Effector memory CD4-positive, alpha-beta T cell (primary cell): ENCODE measurements around the gene ATAD3B.
"Not testable (repeated sequence)": the region's sequence is repeated elsewhere in the genome, so short reads cannot be mapped to it uniquely, and the experiment has no call there.

ENCODE experiments used
- DNase-seq, 3 donors: peaks; one replicate each; pipeline ENCODE4 v3.0.0-alpha.2; 2020
- H3K27ac ChIP-seq: 2 replicates; pipeline ENCODE4 v1.7.0; 2013; ENCODE audit warnings: mild to moderate bottlenecking, low read length, moderate library complexity; ENCODE audit not compliant: insufficient read depth, poor library complexity, severe bottlenecking
- H3K27me3 ChIP-seq: replicated peaks from 2 replicates; pipeline ENCODE4 v1.7.0; 2013; ENCODE audit warnings: mild to moderate bottlenecking, low read length; ENCODE audit not compliant: insufficient read depth, control insufficient read depth, poor library complexity, severe bottlenecking
- H3K36me3 ChIP-seq: 2 replicates; pipeline ENCODE4 v1.7.0; 2013; ENCODE audit warnings: mild to moderate bottlenecking, low read length, moderate library complexity; ENCODE audit not compliant: control insufficient read depth, insufficient read depth
- H3K4me1 ChIP-seq: 2 replicates; pipeline ENCODE4 v1.7.0; 2013; ENCODE audit warnings: low read length, mild to moderate bottlenecking; ENCODE audit not compliant: control insufficient read depth, insufficient read depth, poor library complexity, severe bottlenecking
- H3K4me3 ChIP-seq: 2 replicates; pipeline ENCODE4 v1.7.0; 2013; ENCODE audit warnings: low read length, low read depth, mild to moderate bottlenecking; ENCODE audit not compliant: insufficient read depth, poor library complexity, severe bottlenecking
- H3K9me3 ChIP-seq: 2 replicates; pipeline ENCODE4 v1.7.0; 2013; ENCODE audit warnings: mild to moderate bottlenecking, low read length, moderate library complexity; ENCODE audit not compliant: control insufficient read depth

Gene ATAD3B

GRCh38 chr1:1490633-1491230 lies 19.2 kb downstream of the ATAD3B start:
- H3K36me3 ChIP-seq = peaks cover 39% of the 10 kb centered on the region

GRCh38 chr1:1491601-1492000 lies 20.0 kb downstream of the ATAD3B start:
- H3K4me1 ChIP-seq = no peaks in the 10 kb centered on the region
- DNase-seq = no peak
- H3K27ac ChIP-seq = no peak overlapping the region
- H3K27me3 ChIP-seq = no peaks in the 10 kb centered on the region
- peaks cover 35% of the 10 kb centered on the region for H3K36me3 ChIP-seq
- H3K4me3 ChIP-seq = no peak overlapping the region
- H3K9me3 ChIP-seq = no peaks in the 10 kb centered on the region

More at GRCh38 chr1:1490633-1491230, 19.2 kb downstream of the ATAD3B start:
- Histone ChIP-seq H3K4me1 (no peaks in the 10 kb centered on the region), H3K27ac (no peak overlapping the region), H3K9me3 (no peaks in the 10 kb centered on the region), H3K27me3 (no peaks in the 10 kb centered on the region), H3K4me3 (no peak overlapping the region)
- DNase-seq = no peak

GRCh38 chr1:1494311-1494710 lies 22.7 kb downstream of the ATAD3B start:
- H3K4me3 ChIP-seq, H3K4me1 ChIP-seq, DNase-seq, H3K27me3 ChIP-seq, H3K9me3 ChIP-seq, H3K27ac ChIP-seq: not testable (repeated sequence)
- peaks cover 26% of the 10 kb centered on the region for H3K36me3 ChIP-seq

- not testable (repeated sequence) for DNase-seq, H3K27me3 ChIP-seq, H3K9me3 ChIP-seq, H3K4me3 ChIP-seq, H3K4me1 ChIP-seq, H3K27ac ChIP-seq
- peaks cover 18% of the 10 kb centered on the region for H3K36me3 ChIP-seq
Observed at GRCh38 chr1:1495461-1495975, 24.0 kb downstream of the ATAD3B start.

- H3K4me3 ChIP-seq, H3K27me3 ChIP-seq, H3K9me3 ChIP-seq, H3K36me3 ChIP-seq, H3K4me1 ChIP-seq: not testable (repeated sequence)
- H3K27ac ChIP-seq = peak overlapping the region; percentile 37
- DNase-seq = peak; percentile 42 to 68 (median 64)
Observed at GRCh38 chr1:1504777-1505365, 33.3 kb downstream of the ATAD3B start.

- H3K9me3 ChIP-seq, H3K27ac ChIP-seq, H3K4me1 ChIP-seq, H3K4me3 ChIP-seq, H3K27me3 ChIP-seq, H3K36me3 ChIP-seq: not testable (repeated sequence)
- DNase-seq = peak in 1 of 3 donors; percentile 15
Observed at GRCh38 chr1:1505366-1505798, 33.8 kb downstream of the ATAD3B start.

- H3K27ac ChIP-seq, DNase-seq, H3K27me3 ChIP-seq, H3K9me3 ChIP-seq, H3K4me3 ChIP-seq, H3K4me1 ChIP-seq, H3K36me3 ChIP-seq: not testable (repeated sequence)
Observed at GRCh38 chr1:1505801-1506200, 34.2 kb downstream of the ATAD3B start.

- Histone ChIP-seq H3K27ac (no peak overlapping the region), H3K4me1 (peaks cover 8% of the 10 kb centered on the region), H3K27me3 (no peaks in the 10 kb centered on the region), H3K36me3 (no peaks in the 10 kb centered on the region), H3K9me3 (no peaks in the 10 kb centered on the region), H3K4me3 (no peak overlapping the region)
- DNase-seq = no peak
Observed at GRCh38 chr1:1507305-1507704, 35.7 kb downstream of the ATAD3B start.

- H3K4me1 ChIP-seq, DNase-seq, H3K27me3 ChIP-seq, H3K27ac ChIP-seq, H3K36me3 ChIP-seq, H3K9me3 ChIP-seq, H3K4me3 ChIP-seq: not testable (repeated sequence)
Observed at GRCh38 chr1:1508775-1509464, 37.4 kb downstream of the ATAD3B start.

- not testable (repeated sequence) for H3K4me3 ChIP-seq, H3K4me1 ChIP-seq, H3K27me3 ChIP-seq, H3K36me3 ChIP-seq, H3K27ac ChIP-seq, DNase-seq, H3K9me3 ChIP-seq
Observed at GRCh38 chr1:1509465-1509850, 37.9 kb downstream of the ATAD3B start.
